ENCODE data around the gene ECHDC3.

The ECHDC3 gene

DNA sequence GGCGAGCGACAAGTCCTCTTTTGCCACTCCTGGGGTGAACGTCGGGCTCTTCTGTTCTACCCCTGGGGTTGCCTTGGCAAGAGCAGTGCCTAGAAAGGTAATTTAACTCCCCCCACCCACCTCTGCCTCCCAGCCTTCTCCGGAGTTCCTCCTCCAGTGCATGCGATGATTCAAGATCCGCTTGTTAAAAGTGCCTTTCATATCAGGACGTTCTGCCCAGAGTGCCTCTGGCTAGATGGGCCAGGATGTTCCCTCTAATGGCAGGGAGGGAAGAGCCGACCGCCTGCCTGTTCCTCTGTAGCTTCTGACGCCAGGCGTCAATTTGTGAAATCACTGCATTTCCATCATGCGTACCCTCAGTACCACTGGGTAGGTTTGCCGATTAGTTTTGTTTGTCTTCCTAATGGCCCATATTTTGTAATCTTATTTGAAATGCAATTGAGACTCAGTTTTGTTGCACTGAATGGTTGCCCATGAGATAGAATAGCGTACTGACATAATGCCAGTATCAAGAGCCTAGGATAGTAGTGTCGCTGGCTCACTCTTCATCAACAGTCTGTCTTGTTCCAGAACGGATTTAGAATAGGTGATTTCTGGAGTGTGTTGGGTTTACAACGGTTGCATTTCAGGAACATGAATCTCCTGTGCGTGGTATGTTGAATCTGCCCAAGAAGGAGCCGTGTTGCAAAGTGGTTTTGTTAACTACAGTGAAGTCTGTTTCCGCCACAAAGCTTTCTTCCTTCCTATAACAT is 13.5 kb downstream of the ECHDC3 start:
- POLR2A ChIA-PET (ENCODE audit: low non-redundant PET) = no interaction called here
- CTCF ChIA-PET = interaction anchor here (0.7 kb wide), 1 partner anchor 1300 kb away, joined by 5 read pairs; no protein-coding TSS in a partner anchor
- no peak for DNase-seq (ENCODE audit: low spot score)
- no peak overlapping the region for H3K27ac ChIP-seq
- TF ChIP-seq, protein P1, sequence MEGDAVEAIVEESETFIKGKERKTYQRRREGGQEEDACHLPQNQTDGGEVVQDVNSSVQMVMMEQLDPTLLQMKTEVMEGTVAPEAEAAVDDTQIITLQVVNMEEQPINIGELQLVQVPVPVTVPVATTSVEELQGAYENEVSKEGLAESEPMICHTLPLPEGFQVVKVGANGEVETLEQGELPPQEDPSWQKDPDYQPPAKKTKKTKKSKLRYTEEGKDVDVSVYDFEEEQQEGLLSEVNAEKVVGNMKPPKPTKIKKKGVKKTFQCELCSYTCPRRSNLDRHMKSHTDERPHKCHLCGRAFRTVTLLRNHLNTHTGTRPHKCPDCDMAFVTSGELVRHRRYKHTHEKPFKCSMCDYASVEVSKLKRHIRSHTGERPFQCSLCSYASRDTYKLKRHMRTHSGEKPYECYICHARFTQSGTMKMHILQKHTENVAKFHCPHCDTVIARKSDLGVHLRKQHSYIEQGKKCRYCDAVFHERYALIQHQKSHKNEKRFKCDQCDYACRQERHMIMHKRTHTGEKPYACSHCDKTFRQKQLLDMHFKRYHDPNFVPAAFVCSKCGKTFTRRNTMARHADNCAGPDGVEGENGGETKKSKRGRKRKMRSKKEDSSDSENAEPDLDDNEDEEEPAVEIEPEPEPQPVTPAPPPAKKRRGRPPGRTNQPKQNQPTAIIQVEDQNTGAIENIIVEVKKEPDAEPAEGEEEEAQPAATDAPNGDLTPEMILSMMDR (conservative IDR thresholded peaks at IDR 0.05; ENCODE audit: low read depth) = no peak

GRCh38 chr10:11756766-11757315 is 14.7 kb downstream of the ECHDC3 start:
- DNase-seq (ENCODE audit: low spot score) = no peak
- ChIA-PET CTCF (interaction anchor here (0.6 to 2.4 kb wide), 9 partner anchors 15 to 333 kb away, joined by 3 to 17 read pairs (median 5); no protein-coding TSS in a partner anchor), POLR2A (ENCODE audit: low non-redundant PET) (no interaction called here)
- H3K27ac ChIP-seq = peak overlapping the region; percentile 95
- TF ChIP-seq, protein P1 (conservative IDR thresholded peaks at IDR 0.05; ENCODE audit: low read depth) = no peak

DNA sequence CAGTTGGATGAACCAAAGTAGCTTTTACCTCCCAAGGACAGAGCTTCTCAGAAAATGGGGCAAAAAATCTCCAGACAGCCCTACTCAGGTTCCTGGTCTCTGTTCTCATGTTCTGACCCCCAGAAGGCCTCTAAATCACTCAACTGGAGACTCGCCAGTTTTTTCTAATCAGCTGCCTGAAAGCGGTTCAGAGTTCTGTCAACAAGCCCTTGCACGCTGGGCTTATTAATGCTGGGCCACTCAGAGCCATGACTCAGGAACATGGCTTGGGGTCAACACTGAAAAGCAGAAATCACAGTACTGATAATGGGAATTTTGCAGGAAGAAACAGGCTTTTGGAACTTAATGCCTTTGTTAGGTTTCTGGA is 15.3 kb downstream of the ECHDC3 start:
- TF ChIP-seq, protein P1 (conservative IDR thresholded peaks at IDR 0.05; ENCODE audit: low read depth) = no peak
- H3K27ac ChIP-seq = peak overlapping the region; percentile 95
- ChIA-PET CTCF (interaction anchor here (0.6 to 2.4 kb wide), 15 partner anchors 16 to 333 kb away, joined by 3 to 17 read pairs (median 4); no protein-coding TSS in a partner anchor), POLR2A (ENCODE audit: low non-redundant PET) (no interaction called here)
- DNase-seq (ENCODE audit: low spot score) = peak; percentile 83

GRCh38 chr10:11757821-11758463 is 15.8 kb downstream of the ECHDC3 start:
- peak; percentile 89 for DNase-seq (ENCODE audit: low spot score)
- ChIA-PET CTCF (interaction anchor here (0.6 to 2.4 kb wide), 22 partner anchors 9 to 985 kb away, joined by 3 to 17 read pairs (median 4); partner anchors contain the start of genes CDC123 and NUDT5), POLR2A (ENCODE audit: low non-redundant PET) (interaction anchor here (0.5 kb wide), 1 partner anchor 39 kb away, joined by 3 read pairs; no protein-coding TSS in a partner anchor)
- TF ChIP-seq, protein P1 (conservative IDR thresholded peaks at IDR 0.05; ENCODE audit: low read depth) = peak; percentile 93
- H3K27ac ChIP-seq = peak overlapping the region; percentile 95

DNA sequence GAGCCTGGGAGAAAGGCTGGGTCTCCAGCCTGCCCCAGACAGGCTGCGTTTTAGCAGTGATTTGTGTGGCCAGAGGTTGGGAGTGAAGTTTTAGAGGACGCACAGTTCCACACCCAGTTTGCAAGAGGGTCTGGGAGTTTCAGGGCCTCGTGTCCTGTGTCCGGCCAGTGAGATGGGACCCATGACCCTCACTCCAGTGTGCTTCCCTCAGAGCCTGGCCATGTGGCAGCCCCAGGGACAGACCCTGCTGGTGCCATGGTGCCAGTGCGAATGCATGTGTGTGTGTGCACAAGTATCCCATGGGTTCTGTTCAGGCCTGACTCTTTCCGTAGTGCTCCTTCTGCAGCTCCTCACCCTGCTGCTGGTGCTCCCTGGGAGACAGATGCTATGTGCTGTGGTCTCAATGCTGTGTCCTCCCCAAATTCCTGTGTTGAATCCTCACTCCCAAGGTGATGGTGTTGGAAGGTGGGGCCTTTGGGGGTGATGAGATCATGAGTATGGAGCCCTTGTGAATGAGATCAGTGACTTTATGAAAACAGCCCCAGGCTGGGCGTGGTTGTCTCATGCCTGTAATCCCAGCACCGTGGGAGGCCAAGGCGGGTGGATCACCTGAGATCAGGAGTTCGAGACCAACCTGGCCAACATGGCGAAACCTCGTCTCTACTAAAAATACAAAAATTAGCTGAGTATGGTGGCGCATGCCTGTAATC is 16.5 kb downstream of the ECHDC3 start:
- ChIA-PET POLR2A (ENCODE audit: low non-redundant PET) (no interaction called here), CTCF (interaction anchor here (0.6 to 2.4 kb wide), 14 partner anchors 9 to 986 kb away, joined by 3 to 17 read pairs (median 4); partner anchors contain the start of genes CDC123 and NUDT5)
- DNase-seq (ENCODE audit: low spot score) = no peak
- TF ChIP-seq, protein P1 (conservative IDR thresholded peaks at IDR 0.05; ENCODE audit: low read depth) = no peak
- peak overlapping the region; percentile 95 for H3K27ac ChIP-seq

DNA sequence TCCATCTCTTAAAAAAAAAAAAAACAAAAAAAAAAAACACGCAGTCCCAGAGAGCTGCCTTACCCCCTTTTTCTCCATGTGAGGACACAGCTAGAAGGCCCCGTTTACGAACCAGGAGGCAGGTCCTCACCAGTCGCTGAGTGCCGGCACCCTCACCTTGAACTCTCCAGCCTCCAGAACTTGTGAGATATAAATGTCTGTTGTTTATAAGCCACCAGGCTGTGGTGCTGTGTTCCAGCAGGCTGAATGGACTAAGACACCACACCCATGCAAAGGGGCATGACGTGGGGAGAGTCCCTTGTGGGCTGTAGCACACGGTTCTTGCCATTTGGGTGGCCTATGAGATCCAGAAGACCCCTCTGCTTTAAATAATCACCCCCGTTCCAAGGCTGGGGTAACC is 17.2 kb downstream of the ECHDC3 start:
- POLR2A ChIA-PET (ENCODE audit: low non-redundant PET) = no interaction called here
- no peak for DNase-seq (ENCODE audit: low spot score)
- TF ChIP-seq, protein P1 (conservative IDR thresholded peaks at IDR 0.05; ENCODE audit: low read depth) = no peak
- CTCF ChIA-PET = no interaction called here
- peak overlapping the region; percentile 95 for H3K27ac ChIP-seq
